ENCODE results near the gene KCNMB2.

- TF ChIP-seq POLR2A (IDR thresholded peaks at IDR 0.05) (no peak), CTCF (IDR thresholded peaks at IDR 0.05 in 4 of 5, conservative IDR thresholded peaks at IDR 0.05 in 1 of 5) (no peak)
Observed at GRCh38 chr3:178765472-178765871, 229.2 kb downstream of the KCNMB2 start.

All from gastrocnemius medialis (tissue), 4 donors.